NCI-H1417 (cell line): ENCODE results near the gene ABCE1.

Source experiments
- DNase-seq, 3 experiments: peaks; one replicate each; lab custom pipeline; 2025; lab: John Stamatoyannopoulos, UW

ABCE1 gene

DNA sequence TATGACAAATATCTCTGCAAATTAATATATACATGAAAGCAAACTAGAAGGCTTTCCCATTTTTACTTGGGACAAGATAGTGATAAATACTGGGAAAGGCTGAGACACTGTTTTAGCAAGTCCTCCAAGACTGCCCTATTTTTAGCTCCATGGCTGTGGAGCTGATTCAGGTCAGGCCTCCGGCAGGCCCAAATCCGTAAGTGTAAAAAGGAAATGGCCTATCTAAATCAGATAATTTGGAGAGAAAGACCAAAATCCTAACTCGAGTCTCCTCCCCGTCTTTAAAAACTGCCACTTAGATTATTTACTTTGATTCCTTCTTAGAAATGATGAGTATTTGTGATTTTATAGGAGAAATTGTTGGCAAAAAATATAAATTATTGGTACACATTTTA is 79.4 kb downstream of the ABCE1 start:
- DNase-seq = no peak

DNA sequence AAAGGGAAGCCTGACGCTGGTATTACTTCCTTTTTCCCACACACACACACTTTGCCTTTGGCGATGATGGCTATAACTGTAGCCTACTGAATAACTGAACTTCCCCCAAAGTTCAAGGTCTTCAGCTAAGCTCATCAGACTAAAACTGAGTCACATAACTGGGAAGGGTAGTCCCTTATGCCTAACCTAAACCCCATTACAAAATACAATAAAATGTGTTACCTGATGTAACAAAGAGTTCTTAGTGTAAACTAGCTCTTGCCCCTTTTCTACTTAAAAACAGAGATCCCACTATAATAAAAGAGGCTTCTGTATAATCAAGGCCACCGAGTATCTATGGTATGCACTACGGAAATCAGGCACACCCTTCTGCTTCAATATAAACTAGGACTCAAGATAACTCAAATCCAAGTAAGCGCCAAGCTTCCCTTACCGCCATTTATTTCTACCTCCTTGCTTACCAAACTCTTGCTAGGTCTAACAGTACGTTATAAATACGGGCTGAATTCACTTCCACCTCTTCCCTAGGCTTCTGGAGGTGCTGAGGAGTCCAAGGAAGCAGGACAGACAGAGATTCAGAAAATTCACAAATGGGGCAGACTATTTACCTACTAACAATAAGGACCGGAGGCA is 79.9 kb downstream of the ABCE1 start:
- peak in 1 of 3 experiments; percentile 18 for DNase-seq

DNA sequence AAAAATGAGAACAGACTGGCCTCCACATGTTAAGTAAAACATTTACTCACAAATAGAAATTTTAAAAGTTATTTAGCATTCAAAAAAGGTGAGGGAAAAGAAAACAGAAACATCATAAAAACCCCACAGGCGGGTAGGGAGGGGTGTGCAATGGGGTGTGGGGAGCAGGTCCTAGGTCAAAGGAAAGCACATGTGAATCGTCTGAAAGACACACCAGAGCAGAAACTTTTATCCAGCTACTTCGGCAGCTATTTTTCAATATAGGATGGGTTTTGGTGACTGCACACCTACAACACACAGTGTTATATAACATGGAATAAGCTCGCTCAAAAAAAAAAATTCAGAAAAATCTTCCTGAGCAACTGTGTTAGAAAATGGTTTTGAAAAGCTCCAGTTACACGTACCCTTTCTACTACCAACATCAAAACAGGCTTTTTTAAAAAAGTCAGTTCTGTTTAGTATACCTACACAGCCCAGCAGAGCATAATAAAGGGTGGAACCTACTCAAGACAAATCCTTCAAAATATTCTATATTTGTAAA is 80.7 kb downstream of the ABCE1 start:
- peak in 1 of 3 experiments; percentile 37 for DNase-seq
